ENCODE measurements around the gene TMEM132D. TPM values are rescaled to one million over a fixed set of nuclear protein-coding genes. Genes with fewer than 3 reads are reported as not detected.

Gene TMEM132D
- total RNA-seq, 1 donor, result not detected

GRCh38 chr12:129937426-129937825 lies 33.6 kb upstream of the TMEM132D start:
- no peak for DNase-seq (ENCODE audit: insufficient read length, low spot score, missing footprints)
- Histone ChIP-seq H3K27ac (ENCODE audit: low read depth, low read length) (no peak overlapping the region), H3K9me3 (ENCODE audit: low read depth, low read length) (peaks cover 10% of the 10 kb centered on the region)

GRCh38 chr12:129928643-129929042 lies 24.8 kb upstream of the TMEM132D start:
- Histone ChIP-seq H3K4me2 (ENCODE audit: insufficient read depth, low read length) (no peak overlapping the region), H3K4me1 (ENCODE audit: insufficient read depth, low read length) (no peaks in the 10 kb centered on the region)
- no peak for TF ChIP-seq CTCF (IDR thresholded peaks at IDR 0.05; ENCODE audit: extremely low read depth, low read depth, low read length)

More at GRCh38 chr12:129937426-129937825, 33.6 kb upstream of the TMEM132D start:
- no peak overlapping the region for H3K4me3 ChIP-seq (ENCODE audit: insufficient read depth, low read length)
- no peak for TF ChIP-seq CTCF (IDR thresholded peaks at IDR 0.05; ENCODE audit: extremely low read depth, low read depth, low read length)
- no peaks in the 10 kb centered on the region for H3K79me2 ChIP-seq (ENCODE audit: insufficient read depth, low read length)
- H3K4me1 ChIP-seq (ENCODE audit: insufficient read depth, low read length), result no peaks in the 10 kb centered on the region
- no peaks in the 10 kb centered on the region for H3K27me3 ChIP-seq (ENCODE audit: insufficient read depth, low read length)
- no peaks in the 10 kb centered on the region for H3K36me3 ChIP-seq (ENCODE audit: insufficient read depth, low read length)
- no peaks in the 10 kb centered on the region for H4K20me1 ChIP-seq (ENCODE audit: insufficient read depth, low read length)
- H3K4me2 ChIP-seq (ENCODE audit: insufficient read depth, low read length), result no peak overlapping the region
- no peak overlapping the region for H2AFZ ChIP-seq (ENCODE audit: low read length)

GRCh38 chr12:129927316-129927900 lies 23.6 kb upstream of the TMEM132D start:
- Histone ChIP-seq H3K27ac (ENCODE audit: low read depth, low read length) (no peak overlapping the region), H3K4me2 (ENCODE audit: insufficient read depth, low read length) (no peak overlapping the region), H3K4me3 (ENCODE audit: insufficient read depth, low read length) (no peak overlapping the region), H3K36me3 (ENCODE audit: insufficient read depth, low read length) (no peaks in the 10 kb centered on the region), H3K9me3 (ENCODE audit: low read depth, low read length) (peaks cover 3% of the 10 kb centered on the region), H3K27me3 (ENCODE audit: insufficient read depth, low read length) (no peaks in the 10 kb centered on the region), H4K20me1 (ENCODE audit: insufficient read depth, low read length) (no peaks in the 10 kb centered on the region), H3K79me2 (ENCODE audit: insufficient read depth, low read length) (no peaks in the 10 kb centered on the region), H3K4me1 (ENCODE audit: insufficient read depth, low read length) (no peaks in the 10 kb centered on the region), H2AFZ (ENCODE audit: low read length) (no peak overlapping the region)
- no peak for TF ChIP-seq CTCF (IDR thresholded peaks at IDR 0.05; ENCODE audit: extremely low read depth, low read depth, low read length)
- DNase-seq (ENCODE audit: insufficient read length, low spot score, missing footprints), result no peak

More at GRCh38 chr12:129928643-129929042, 24.8 kb upstream of the TMEM132D start:
- H3K79me2 ChIP-seq (ENCODE audit: insufficient read depth, low read length), result no peaks in the 10 kb centered on the region
- no peak overlapping the region for H3K27ac ChIP-seq (ENCODE audit: low read depth, low read length)
- H3K27me3 ChIP-seq (ENCODE audit: insufficient read depth, low read length), result no peaks in the 10 kb centered on the region
- no peak overlapping the region for H2AFZ ChIP-seq (ENCODE audit: low read length)
- no peaks in the 10 kb centered on the region for H3K36me3 ChIP-seq (ENCODE audit: insufficient read depth, low read length)
- peaks cover 3% of the 10 kb centered on the region for H3K9me3 ChIP-seq (ENCODE audit: low read depth, low read length)
- DNase-seq (ENCODE audit: insufficient read length, low spot score, missing footprints), result no peak
- no peaks in the 10 kb centered on the region for H4K20me1 ChIP-seq (ENCODE audit: insufficient read depth, low read length)
- no peak overlapping the region for H3K4me3 ChIP-seq (ENCODE audit: insufficient read depth, low read length)

GRCh38 chr12:129911428-129912049 lies 7.7 kb upstream of the TMEM132D start:
- H3K9me3 ChIP-seq (ENCODE audit: low read depth, low read length), result peaks cover 4% of the 10 kb centered on the region
- H3K4me3 ChIP-seq (ENCODE audit: insufficient read depth, low read length), result no peak overlapping the region
- no peaks in the 10 kb centered on the region for H3K4me1 ChIP-seq (ENCODE audit: insufficient read depth, low read length)
- H3K36me3 ChIP-seq (ENCODE audit: insufficient read depth, low read length), result no peaks in the 10 kb centered on the region
- H3K79me2 ChIP-seq (ENCODE audit: insufficient read depth, low read length), result no peaks in the 10 kb centered on the region
- no peak for DNase-seq (ENCODE audit: insufficient read length, low spot score, missing footprints)
- H3K27ac ChIP-seq (ENCODE audit: low read depth, low read length), result no peak overlapping the region
- no peak overlapping the region for H2AFZ ChIP-seq (ENCODE audit: low read length)
- peak; percentile 19 for TF ChIP-seq CTCF (IDR thresholded peaks at IDR 0.05; ENCODE audit: extremely low read depth, low read depth, low read length)
- no peaks in the 10 kb centered on the region for H4K20me1 ChIP-seq (ENCODE audit: insufficient read depth, low read length)
- H3K27me3 ChIP-seq (ENCODE audit: insufficient read depth, low read length), result no peaks in the 10 kb centered on the region
- no peak overlapping the region for H3K4me2 ChIP-seq (ENCODE audit: insufficient read depth, low read length)

All from osteoblast (primary cell).